NCI-H1048 (cell line): ENCODE results near the gene CAMSAP3.
"Not testable (repeated sequence)": the region's sequence is repeated elsewhere in the genome, so short reads cannot be mapped to it uniquely, and the experiment has no call there.

Experiments used
- DNase-seq: peaks from one replicate; lab custom pipeline; 2025; lab: John Stamatoyannopoulos, UW

CAMSAP3 gene

DNA sequence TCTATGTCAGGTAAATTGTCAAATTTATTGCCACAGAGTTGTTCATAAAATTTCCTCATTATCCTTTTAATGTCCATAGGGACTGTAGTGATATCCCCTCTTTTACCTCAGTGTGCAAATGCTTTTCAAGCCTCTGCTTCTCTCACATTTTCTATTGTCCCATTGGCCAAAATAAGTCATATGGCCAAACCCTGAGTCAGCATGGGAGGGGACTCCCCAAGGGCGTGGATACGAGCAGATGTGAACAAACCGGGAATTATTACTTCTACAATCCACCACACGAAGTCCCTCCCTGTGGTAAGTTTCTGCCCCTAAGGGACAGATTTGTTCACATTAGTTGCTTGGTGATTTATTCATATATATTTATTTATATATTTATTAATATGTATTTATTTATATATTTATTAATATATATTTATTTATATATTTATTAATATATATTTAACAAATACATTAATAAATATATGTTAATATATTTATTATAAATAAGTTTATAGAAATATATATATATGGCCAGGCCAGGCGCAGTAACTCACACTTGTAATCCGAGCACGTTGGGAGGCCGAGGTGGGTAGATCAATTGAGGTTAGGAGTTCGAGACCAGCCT lies 20.1 kb upstream of the CAMSAP3 start:
- DNase-seq = no peak

DNA sequence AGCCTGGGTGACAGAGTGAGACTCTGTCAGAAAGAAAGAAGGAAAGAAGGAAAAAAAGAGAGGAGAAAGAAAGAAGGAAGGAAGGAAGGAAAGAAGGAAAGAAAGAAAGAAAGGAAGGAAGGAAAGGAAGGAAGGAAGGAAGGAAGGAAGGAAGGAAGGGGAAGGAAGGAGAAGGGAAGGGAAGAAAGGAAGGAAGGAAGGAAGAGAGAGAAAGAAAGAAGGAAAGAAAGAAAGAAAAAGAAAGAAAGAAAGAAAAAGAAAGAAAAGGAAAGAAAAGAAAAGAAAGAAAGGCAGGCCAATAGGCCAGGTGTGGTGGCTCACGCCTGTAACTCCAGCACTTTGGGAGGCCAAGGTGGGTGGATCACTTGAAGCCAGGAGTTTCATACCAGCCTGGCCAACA lies 18.2 kb upstream of the CAMSAP3 start:
- not testable (repeated sequence) for DNase-seq

DNA sequence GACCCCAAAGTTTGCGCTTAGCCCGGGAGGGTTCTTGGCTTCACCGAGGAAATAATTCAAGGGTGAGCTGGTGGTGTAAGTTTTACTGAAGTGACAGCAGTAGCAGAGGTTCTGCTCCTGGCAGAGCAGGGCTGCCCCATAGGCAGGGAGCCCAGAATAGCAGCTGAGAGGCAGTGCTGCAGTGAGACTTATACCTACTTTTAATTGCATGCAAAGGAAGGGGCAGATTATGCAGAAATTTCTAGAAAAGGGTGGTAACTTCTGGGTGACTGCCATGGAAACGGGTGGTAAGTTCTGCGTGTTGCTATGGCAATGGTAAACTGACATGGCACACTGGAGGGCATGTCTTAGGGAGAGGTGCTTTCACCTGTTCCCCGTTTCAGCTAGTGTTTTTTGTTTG lies 17.5 kb upstream of the CAMSAP3 start:
- no peak for DNase-seq

DNA sequence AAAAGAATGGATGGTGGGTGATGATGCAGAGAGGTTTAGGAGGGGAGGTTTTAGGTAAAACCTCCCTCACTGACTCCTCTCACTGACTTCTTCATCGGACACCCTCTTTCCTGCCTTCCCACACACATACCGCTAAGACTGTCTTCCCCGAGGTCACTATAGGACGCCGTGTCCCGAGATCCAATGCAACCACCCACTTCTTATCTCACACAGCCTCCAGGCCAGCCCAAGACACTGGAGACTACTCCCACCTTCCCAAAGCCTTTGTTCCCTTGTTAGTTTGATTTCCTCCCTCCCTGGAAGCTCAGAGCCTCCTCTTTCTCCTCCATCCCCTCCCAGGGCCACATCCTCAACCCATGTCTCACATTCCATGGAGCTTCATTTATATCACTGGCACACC lies 16.5 kb upstream of the CAMSAP3 start:
- DNase-seq = no peak

DNA sequence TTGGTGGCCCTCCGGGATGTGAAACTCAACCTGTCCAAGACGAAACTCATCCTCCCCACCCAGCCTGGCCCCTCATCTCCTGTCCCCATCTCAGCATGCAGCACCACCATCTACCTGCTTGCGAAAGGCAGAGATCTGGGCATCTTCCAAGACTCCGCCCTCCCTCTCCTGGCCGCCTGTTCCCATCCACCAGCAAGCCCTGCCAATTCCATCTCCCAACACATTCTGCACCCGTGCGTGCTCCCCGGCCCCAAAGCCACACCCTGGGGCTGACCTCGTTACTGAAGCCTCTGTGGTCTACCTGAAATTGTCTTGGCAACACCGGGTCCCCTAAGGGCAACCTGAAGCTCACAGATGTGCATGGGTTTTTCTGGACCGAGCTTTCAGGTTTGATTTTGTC lies 13.2 kb upstream of the CAMSAP3 start:
- DNase-seq = no peak

DNA sequence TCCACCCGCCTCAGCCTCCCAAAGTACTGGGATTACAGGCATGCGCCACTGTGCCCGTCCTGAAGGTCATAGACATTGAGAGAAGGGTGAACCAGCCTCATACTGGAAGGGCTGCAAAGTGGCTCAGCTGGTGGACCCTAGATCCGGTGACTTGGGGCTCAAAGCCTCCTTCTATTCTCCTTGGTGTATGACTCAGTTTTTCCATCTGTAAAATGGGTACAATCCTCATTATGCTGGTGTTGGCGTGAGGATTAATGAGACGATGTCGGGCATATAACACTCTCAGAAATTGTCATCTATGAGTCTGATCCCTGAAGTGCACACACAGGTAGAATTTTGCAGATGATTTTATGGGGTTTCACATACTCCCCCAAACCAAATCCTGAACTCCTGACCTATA lies 5.8 kb upstream of the CAMSAP3 start:
- no peak for DNase-seq

DNA sequence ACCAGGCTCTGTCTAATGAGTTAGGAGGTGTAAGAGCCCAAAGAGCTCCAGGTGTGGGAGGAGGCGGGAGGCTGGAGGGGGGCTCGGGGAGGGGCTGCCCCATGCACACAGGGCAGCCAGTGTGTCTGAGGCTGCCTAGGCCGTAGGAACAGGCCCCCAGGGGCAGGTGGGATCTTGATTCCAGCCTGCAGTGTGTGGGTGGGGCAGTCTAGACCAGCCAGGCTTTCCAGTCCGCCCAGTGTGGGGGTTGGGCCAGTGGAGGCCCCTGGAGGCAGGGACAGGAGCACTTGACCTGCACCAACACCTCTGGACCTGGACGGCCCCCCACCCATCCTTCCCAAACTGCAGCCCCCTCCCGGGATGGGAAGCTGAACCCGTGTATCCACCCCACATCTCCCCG lies 5.4 kb upstream of the CAMSAP3 start:
- no peak for DNase-seq

DNA sequence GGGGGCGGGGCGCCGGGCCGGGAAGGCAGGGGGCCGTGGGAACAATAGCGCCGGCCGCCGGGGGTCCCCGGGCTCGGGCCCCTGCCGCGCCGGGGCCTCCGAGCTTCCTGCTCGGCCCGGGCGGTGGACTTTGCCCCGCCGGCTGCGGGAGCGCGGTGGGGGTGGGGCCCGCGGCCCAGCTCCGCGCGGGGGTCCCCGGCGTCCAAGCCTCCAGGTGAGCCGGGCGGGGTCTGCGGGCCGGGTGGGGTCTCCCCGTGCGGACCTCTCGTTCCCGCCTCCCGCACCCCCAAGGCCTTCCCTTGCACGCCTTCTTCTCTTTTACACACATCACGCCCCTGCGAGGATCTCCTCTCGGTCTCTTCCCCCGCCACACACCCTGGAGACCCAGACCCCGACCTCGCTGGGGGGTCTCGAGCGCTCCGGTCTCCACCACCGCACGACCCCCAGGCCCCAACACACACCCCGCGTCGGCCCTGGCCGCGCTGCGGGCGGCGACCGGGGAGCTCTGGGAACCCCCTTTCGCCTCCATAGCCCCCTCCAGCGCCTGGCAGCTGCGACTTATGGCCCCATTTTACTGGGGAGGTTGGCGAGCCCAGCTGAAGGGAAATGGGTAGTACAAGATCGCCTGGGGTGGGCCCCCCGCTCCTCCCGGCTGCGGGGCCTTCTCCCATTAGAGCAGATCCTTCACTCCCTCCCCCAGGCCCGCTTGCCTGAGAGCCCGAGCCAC lies 711 bp downstream of the CAMSAP3 start:
- DNase-seq = no peak

DNA sequence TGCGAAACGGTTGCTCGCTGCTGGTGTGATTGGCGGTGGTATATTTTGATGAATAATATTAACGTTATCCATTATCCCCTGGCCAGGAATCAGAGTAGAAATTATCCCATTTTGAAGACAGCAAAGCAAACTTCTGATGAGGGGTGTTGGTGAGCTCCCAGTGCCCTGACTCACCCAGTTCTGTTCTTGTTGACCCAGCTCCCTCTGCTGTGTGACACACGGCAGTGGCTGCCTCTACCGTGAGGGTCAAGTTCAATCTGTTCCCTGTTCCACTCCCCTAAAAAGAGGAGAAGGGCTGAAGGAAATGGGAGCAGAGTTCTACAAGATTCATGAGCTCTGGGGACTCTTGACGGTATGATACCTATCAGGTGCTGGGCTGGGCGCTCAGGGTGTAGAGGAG lies 2.0 kb downstream of the CAMSAP3 start:
- no peak for DNase-seq

DNA sequence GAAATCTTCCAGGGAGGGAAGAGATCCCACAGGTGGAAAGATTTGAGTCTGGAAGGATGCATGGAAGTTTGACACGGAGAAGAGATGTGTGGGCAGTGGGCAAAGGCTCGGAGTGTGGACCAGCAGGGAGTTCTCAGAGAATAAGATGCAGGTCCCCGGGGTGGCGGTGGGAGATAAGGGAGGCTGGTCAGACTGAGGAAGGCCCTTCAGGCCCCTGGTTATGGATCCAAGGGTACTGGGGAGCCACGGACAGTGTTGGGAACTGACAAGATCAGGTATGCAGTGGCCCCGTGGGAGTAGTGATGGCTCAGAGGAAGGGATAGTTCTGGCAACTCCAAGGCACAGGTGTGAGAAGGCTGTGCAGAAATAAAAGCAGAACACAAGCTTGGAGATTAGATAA lies 2.5 kb downstream of the CAMSAP3 start:
- no peak for DNase-seq

DNA sequence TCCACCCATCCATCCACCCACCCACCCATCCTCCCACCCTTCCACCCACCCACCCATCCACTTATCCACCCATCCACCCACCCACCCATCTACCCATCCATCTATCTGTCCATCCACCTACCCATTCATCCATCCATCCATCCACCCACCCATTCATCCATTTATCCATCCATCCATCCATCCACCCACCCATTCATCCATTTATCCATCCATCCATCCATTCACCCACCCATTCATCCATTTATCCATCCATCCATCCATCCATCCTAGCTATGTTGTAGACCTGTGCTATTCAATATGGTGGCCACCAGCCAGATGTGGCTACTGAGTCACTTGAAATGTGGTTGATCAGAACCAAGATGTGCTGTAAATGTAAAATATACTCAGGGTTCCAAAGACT lies 5.1 kb downstream of the CAMSAP3 start:
- no peak for DNase-seq

DNA sequence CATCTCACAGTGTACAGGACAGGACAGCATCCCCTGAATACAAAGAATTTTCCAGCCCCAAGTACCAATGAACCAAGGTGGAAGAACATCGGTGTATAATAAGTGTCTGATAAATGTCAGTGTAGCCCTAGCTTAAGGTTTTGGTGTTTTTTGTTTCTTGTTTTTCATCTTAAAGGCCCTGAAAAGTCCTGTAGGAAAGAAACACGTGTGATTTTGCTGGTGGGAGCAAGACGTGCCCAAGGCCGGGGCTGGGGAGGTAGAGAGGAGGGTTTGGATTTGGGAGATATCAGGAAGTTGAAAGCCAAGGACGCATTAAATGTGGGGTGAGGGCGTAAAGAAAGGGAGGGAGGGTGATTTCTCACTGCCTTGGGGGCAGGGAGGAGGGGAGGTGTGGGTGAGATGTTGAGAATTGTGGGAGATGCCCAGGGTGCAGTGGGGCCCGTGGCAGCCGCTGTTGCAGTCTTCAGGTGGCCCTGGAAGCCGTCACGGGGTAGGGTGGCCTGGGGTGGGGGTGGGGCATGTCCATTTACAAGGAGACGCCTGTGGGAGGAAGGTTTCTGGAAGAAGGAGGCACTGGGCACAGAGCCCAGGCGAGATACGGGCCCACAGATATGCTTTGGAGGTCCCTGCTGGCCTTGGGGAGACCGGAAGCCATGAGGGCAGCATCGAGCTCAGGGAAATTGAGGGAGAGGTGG lies 6.7 kb downstream of the CAMSAP3 start:
- no peak for DNase-seq

DNA sequence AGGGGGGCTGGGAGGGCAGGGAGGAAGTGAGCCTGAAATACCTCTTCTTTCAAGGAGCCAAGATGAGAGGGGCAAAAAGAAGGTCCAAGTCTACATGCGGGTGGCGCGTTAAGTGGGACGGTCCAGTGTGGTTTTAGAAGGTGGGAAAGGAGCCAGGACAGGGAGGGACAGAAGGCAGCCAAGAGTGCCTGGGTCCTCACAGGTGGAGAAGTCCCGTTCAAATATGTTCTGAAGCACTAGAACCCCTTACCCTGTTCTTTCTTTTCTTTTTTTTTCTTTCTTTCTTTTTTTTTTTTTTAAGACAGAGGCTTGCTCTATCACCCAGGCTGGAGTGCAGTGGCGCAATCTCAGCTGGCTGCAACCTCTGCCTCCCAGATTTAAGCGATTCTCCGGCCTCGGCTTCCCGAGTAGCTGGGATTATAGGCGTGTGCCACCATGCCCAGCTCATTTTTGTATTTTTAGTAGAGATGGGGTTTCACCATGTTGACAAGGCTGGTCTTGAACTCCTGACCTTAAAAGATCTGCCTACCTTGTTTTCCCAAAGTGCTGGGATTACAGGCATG lies 7.4 kb downstream of the CAMSAP3 start:
- DNase-seq = no peak

DNA sequence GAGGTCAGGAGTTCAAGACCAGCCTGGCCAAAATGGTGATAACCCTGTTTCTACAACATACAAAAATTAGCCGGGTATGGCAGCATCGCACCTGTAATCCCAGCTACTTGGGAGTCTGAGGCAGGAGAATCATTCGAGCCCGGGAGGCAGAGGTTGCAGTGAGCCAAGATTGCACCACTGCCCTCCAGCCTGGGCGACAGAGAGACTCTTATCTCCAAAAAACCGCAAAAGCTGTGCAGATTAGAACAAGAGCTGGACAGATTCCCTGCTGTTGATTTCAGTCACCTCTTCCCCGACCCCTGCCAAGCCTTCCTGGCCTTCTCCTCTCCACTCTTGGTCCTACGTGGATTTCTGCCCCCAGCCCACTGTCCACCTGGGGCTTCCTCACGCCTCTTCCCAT lies 8.3 kb downstream of the CAMSAP3 start:
- no peak for DNase-seq

DNA sequence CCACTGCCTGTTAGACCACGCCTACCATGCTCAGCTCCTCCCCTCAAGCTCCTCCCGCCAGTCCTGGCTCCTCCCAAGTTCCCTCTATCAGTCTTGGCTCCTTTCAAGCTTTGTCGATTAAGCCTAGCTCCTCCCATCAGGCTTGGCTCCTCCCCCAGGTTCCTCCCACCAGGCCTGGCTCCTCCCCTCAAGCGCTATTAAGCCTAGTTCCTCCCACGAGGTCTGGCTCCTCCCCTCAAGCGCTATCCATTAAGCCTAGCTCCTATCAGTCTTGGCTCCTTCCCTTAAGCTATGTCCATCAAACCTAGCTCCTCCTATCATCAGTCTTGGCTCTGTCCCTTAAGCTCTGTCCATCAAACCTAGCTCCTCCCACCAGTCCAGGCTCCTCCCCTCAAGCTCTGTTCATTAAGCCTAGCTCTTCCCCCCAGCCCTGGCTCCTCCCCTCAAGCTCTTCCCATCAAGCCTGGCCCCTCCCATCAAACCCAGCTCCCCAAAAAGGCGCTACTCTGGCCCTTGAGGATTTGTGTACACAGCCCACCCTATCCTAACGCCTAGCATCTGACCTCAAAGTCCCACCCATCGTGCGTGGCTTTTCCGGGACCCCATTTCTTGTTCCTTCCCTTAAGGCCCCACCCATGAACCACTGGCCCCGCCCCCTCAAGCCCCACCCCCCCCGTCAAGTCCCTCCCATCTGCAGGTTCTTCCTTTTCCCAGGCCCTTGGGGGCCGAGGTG lies 10.0 kb downstream of the CAMSAP3 start:
- DNase-seq = peak; percentile 71

DNA sequence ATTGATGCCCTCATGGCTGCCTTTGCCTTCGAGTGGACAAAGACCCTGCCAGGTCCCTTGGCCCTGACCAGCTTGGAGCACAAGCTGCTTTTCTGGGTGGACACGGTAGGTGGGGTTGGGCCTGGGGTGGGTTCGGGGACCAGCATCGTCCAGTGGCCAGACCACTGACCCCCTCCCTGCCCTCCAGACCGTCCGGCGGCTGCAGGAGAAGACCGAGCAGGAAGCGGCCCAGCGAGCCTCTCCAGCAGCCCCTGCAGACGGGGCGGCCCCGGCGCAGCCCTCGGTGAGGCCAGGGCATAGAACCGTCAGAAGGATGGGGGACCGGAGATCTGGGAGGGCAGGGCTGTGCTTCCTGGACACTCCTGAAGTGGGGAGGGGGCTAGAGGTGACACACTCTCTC lies 10.6 kb downstream of the CAMSAP3 start:
- no peak for DNase-seq

DNA sequence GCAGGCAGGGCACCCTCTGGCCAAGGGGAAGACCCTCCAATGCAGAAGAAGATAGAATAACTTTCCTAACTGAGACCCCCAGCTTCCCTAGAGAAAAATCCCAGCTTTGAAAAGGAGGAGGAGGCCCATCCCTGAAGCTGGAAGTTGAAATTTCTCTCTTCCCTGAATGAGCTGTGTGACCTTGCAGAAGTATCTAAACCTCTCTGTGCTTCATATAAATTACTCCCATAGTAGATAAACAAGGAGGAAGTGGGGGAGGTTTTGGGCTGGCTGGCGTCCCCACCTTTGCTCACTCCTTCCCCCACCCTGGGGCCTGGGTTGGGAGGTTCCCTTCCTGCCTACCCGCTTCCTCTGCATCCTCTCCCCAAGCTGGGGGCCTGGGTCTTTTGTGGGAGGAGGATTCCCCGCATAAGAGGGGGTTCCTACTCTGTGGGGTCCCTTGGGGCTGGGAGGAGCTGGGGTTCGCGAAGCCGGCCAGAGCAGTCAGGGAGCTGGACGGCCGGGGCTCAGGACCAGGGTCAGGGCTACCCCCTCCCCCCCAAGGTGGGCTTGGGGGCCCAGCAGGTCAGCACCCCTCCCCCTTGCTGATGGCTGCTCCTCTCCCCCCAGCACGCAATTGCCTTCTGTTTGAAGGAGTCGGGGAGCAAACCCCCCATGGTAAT lies 11.7 kb downstream of the CAMSAP3 start:
- no peak for DNase-seq

DNA sequence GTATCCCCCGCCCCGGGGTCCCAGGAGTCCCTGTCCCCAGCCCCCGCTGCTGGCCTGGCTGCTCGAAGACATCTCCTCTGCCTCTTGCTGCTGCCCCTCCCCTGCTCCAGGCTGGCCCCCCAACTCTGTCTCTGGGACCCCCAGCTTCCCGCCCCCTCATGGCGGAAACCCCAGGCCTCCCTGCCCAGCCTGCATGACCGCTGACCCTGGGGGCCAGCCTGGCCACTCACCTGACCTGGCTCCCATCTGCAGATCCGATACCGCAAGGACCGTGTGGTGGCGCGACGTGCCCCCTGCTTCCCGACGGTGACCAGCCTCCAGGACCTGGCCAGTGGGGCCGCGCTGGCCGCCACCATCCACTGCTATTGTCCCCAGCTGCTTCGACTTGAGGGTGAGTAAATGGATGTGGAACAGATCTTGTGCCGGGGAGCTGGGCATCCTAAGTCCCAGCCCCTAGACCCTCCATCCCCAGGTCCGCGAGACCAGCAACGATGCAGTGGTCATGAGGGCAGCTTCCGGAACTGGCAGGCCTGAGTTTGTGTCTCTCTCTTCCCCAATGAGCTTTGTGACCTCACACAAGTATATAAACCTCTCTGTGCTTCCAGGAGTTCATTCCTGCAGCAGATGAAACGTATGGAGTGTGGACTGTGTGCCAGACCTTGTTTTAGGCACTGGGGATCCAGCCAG lies 12.4 kb downstream of the CAMSAP3 start:
- no peak for DNase-seq

DNA sequence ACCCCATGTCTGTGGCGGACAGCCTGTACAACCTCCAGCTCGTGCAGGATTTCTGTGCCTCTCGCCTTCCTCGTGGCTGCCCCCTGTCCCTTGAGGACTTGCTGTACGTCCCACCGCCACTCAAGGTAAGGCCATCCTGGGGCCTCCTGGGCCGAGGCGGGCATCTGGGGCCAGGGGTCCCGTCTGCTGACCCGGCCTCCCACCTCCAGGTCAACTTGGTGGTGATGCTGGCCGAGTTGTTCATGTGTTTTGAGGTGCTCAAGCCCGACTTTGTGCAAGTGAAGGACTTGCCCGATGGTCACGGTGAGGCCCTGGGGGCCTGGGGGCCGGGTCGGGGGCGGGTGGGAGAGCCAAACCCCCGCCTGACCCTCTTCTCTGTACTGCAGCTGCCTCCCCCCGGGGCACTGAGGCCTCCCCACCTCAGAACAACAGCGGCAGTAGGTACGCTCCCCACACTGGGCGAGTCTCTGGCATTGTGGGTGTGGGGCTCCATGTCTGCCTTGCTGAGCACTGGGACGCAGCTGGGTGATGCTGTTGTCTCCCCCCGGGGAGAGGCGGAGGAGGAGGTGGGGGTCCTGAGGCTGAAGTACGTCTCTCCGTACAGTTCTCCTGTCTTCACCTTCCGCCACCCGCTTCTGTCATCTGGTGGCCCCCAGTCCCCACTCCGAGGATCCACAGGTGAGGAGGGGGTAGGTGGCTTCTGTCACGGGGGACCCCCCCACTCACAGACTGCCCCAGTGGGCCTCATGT lies 15.0 kb downstream of the CAMSAP3 start:
- no peak for DNase-seq

DNA sequence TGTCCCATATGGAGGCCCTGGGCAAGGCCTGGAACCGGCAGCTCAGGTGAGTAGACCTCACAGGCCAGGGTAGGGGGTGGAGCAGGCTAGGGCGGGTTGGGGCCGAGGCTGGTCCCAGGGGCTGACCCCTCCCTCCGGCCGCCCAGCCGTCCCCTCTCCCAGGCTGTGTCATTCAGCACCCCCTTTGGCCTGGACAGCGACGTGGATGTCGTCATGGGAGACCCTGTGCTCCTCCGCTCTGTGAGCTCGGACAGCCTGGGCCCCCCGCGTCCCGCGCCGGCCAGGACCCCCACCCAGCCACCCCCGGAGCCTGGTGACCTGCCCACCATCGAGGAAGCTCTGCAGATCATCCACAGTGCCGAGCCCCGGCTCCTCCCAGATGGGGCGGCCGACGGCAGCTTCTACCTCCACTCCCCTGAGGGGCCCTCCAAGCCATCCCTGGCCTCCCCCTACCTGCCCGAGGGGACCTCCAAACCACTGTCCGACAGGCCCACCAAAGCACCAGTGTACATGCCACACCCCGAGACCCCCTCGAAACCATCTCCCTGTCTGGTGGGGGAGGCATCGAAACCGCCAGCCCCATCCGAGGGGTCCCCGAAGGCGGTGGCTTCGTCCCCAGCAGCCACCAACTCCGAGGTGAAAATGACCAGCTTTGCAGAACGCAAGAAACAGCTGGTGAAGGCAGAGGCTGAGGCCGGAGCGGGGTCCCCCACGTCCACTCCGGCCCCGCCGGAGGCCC lies 16.0 kb downstream of the CAMSAP3 start:
- no peak for DNase-seq
